GM19238 (cell line): ENCODE measurements around the gene USP32.
"Not testable (repeated sequence)": the region's sequence is repeated elsewhere in the genome, so short reads cannot be mapped to it uniquely, and the experiment has no call there.

Experiments
- DNase-seq: peaks from one replicate; pipeline ENCODE4 v3.0.0; 2011; ENCODE audit warnings: low spot score; ENCODE audit not compliant: insufficient read length

Gene USP32, protein sequence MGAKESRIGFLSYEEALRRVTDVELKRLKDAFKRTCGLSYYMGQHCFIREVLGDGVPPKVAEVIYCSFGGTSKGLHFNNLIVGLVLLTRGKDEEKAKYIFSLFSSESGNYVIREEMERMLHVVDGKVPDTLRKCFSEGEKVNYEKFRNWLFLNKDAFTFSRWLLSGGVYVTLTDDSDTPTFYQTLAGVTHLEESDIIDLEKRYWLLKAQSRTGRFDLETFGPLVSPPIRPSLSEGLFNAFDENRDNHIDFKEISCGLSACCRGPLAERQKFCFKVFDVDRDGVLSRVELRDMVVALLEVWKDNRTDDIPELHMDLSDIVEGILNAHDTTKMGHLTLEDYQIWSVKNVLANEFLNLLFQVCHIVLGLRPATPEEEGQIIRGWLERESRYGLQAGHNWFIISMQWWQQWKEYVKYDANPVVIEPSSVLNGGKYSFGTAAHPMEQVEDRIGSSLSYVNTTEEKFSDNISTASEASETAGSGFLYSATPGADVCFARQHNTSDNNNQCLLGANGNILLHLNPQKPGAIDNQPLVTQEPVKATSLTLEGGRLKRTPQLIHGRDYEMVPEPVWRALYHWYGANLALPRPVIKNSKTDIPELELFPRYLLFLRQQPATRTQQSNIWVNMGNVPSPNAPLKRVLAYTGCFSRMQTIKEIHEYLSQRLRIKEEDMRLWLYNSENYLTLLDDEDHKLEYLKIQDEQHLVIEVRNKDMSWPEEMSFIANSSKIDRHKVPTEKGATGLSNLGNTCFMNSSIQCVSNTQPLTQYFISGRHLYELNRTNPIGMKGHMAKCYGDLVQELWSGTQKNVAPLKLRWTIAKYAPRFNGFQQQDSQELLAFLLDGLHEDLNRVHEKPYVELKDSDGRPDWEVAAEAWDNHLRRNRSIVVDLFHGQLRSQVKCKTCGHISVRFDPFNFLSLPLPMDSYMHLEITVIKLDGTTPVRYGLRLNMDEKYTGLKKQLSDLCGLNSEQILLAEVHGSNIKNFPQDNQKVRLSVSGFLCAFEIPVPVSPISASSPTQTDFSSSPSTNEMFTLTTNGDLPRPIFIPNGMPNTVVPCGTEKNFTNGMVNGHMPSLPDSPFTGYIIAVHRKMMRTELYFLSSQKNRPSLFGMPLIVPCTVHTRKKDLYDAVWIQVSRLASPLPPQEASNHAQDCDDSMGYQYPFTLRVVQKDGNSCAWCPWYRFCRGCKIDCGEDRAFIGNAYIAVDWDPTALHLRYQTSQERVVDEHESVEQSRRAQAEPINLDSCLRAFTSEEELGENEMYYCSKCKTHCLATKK (N-terminal part only)

DNA sequence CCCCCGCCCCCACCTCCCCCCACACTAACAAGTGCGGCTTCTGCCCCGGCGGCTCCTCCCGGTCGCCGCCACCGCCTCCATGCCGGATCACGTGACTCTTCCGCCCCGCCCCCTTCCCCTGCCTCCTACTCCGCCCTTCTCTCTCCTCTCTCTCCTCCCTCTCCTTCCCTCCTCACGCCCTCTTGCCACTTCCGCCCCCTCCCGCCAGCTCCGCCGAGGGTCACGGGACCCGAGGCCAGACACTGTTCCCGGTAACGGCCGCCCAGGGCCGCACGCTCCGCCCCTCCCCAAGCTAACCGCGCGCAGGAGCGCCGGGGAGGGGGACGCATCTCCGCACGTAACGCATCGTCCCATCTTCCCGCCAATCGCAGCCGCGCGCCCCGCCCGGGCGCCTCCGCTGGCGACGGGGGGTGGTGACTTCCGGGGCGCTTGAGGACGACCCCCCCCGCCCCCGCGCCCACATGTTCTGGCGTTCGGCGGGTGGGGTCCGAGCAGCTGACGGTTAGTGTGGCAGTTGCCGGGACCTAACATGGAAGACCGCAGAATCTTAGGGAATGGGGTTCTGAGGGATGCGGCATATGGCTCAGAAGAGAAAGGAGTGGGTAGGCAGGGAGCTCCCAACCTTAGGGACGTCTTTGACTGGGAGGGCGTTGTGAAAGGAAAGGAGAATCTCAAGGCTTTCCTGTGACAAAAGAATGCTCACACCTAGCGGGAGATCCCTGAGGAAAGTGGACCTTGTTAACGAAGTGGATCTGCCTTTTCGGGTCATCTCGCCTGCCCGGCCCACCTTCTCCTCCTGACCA is at the start of gene USP32:
Gene USP32 (minus strand): TSS at position 92 of the 803 bp plus-strand sequence. CDS start 194 bp downstream, outside the sequence.
- DNase-seq = peak; percentile 85

DNA sequence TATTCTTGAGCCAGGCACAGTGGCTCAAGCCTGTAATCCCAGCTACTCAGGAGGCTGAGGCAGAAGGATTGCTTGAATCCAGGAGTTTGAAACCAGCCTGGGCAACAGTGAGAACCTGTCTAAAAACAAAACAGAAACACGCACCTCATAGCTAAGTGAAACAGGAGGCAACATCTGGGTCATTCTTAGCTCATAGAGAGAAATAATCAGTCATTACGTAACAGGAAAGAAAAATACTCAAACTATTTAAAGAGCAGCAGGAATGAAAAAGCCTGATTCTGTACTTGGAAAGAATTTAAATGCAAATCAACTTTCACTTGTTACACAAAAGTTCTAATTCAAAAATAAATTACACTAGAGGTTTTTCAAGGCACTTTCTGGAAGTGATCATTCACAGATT is 47.6 kb upstream of the USP32 start:
- no peak for DNase-seq

DNA sequence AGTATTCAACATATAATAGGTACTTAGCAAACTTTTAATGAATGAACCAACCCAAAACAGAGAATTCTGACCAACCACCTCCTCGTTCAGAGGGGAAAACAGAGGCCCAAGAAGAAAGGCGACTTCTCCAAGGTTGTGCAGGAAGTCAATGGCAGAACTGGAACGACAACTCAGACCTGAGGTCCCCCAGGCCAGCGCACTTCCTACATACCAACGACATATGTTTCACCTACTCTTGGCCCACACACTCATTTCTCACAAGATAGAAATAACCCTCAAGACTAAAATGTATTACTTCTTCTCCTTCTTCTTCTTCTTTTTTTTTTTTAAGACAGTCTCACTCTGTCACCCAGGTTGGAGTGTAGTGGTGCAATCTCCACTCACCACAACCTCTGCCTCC is 44.7 kb upstream of the USP32 start:
- DNase-seq = no peak

DNA sequence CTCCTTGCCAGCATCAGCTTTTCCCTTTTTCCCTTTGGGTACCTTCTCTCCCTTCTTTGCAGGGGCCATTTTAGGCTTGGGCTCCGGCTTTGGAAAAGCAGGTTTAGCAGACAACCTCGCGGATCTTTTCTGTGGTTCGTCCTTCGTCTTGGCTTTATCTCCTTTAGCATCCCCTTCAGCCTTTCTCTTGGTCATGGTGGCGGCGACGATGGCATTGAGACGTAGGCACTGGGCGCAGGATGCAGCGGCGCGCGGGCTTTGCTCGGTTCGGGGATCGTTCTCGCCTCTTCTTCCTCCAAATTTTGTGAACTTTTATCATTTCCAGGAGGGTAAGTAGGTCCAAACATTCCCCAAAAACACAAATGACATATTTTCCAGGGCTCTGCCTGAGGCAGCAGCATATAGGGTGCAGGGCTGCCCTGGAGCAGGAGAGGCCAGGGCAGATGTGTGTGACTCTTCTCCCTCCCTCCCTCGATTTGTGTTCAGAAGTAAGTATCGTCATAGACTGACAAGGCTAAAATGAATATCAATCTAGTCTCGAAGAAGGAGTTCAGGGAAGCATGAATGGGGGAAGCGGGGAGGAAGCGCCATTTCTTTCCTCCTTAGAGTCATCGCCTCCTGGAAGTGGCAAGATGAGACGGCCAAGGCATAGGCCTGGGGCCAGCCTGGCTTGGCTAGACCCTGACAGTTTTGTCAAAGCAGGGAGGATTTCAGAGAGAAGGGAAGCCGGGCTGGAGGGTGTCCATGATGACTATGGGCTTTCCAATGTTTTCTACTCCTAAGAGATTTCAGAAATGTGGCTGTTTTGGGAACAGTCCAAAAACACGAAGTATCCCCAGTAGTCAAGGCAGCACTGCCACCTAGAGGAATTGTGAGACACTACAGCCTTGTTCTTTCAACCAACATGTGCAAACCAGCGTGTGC is 43.6 kb upstream of the USP32 start:
- peak; percentile 27 for DNase-seq

DNA sequence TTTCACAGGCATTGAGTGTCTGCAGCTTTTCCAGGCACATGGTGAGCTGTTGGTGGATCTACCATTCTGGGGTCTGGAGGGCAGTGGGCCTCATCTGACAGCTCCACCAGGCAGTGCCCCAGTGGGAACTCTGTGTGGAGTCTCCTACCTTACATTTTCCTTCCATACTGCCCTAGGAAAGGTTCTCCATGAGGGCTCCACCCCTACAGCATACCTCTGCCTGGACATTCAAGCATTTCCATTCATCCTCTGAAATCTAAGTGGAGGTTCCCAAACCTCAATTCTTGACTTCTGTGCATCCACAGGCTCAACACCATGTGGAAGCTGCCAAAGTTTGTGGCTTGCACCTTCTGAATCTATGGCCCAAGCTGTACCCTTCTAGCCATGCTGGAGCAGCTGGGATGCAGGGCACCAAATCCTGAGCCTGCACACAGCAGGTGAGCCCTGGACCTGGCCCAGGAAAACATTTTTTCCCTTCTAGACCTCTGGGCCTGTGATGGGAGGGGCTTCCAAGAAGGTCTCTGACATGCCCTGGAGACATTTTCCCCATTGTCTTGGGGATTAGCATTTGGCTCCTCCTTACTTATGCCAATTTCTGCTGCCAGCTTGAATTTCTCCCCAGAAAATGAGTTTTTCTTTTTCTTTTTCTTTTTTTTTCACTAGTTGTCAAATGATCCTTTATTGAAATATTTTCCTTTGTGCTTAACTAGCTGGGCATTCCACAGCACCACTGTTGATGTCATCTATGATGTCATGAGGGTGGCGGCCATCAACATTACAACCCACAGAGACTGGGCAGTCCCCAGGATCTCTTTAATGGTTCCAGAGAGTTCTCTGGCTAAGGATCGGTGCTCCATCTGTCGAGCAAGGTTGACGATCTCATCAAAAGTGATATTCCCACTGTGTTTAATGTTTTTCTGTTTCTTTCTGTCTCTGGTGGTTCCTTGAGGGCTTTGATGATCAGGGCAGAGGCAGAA is 41.4 kb upstream of the USP32 start:
- not testable (repeated sequence) for DNase-seq

DNA sequence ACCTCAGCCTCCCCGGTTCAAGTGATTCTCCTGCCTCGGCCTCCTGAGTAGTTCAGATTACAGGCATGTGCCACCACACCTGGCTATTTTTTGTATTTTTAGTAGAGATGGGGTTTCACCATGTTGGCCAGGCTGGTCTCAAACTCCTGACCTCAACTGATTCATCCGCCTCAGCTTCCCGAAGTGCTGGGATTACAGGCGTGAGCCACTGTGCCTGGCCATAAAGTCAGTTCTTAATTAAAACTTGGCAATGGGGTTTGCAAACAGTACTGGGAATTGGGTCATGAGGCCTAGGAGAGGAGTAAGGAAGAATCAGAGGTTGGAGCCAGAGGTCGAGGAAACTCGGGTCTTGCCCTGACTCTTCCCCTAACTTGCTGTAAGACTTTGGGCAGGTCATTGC is 38.6 kb upstream of the USP32 start:
- DNase-seq = not testable (repeated sequence)

DNA sequence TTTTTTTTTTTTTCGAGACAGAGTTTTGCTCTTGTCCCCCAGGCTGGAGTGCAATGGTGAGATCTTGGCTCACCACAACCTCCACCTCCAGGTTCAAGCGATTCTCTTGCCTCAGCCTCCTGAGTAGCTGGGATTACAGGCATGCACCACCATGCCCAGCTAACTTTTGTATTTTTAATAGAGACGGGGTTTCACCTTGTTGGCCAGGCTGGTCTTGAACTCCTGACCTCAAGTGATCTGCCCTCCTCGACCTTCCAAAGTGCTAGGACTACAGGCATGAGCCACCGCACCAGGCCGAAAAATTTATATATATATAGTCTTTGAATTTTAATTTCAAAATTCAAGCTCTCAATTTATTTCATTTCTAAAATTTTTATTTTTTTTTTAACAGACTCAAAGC is 36.6 kb upstream of the USP32 start:
- not testable (repeated sequence) for DNase-seq

DNA sequence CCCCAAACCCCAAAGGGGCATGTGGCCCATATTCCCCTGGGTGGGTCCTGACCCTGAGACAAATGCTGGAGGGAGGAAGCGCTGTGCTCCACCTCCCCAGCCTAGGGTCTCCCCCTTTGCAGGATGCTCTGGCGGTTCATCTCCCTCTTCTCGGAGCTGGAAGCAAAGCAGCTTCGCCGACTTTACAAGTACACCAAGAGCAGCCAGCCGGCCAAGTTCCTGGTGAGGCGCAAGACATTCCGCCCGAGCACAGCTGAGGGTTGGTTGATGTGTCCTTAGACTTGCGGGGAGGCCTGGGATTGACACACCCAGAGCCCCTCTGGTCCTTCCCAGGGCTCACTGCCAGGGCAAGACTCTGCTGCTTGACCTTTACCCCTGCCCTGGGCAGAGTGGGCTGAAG is 34.7 kb upstream of the USP32 start:
- DNase-seq = no peak

DNA sequence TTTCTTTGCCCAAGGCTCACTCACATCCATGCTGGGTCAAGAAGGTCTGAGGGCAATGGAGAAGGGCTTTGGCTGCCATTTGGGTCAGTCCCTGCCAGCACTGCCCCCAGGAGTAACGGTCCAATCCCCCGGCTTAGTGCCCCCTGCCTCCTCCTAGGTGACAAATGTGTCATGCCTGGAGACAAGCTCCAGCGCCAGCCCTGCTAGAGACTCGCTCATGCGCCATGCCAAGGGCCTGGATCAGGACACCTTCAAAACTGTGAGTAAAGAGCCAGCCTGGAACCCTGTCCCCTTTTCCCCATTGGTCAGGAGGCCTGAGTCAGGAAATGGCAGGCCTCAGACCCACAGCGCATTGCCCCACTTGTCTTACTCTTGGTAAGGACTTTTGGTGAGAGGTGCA is 33.7 kb upstream of the USP32 start:
- DNase-seq = no peak

DNA sequence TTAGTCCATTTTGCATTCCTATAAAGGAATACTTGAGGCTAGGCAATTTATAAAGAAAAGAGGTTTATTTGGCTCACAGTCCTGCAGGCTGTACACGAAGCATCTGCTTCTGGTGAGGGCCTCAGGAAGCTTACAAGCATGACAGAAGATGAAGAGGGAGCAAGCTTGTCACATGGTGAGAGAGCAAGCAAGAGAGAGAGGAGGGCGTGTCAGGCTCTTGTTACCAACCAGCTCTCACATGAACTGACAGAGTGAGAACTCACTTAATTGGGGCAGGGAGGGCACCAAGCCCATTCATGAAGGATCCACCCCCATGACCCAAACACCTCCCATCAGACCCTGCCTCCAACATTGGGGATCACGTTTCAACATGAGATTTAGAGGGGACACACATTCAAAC is 31.9 kb upstream of the USP32 start:
- DNase-seq = no peak

DNA sequence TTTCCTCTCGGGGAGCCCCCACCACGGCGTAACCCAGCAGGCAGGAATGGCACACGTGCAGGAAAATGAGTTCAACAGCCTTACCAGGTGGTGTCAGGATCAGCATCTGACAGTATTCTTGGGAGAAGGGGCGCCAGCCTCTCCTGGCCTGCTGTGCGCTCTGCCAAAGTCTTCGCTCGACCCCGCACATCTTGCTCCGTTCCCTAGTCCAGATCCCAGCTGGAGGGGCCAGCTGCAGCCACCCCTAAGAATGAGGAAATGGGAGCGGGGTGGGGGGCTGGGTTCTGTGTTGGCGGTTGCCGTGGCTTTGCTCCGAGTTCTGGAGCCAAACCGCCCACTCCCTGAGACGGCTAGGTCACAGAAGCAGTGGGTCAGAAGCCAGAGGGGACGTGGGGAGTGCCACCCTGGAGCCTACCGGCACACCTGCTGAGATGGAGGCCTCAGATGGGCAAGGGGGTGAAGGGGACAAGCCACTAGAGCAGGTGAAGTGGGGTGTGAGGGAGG is 30.3 kb upstream of the USP32 start, which contains the start of gene CHCT1:
Gene CHCT1 (plus strand): TSS at position 328 of the 504 bp plus-strand sequence. CDS start 104 bp downstream, at position 432.
- DNase-seq = no peak

DNA sequence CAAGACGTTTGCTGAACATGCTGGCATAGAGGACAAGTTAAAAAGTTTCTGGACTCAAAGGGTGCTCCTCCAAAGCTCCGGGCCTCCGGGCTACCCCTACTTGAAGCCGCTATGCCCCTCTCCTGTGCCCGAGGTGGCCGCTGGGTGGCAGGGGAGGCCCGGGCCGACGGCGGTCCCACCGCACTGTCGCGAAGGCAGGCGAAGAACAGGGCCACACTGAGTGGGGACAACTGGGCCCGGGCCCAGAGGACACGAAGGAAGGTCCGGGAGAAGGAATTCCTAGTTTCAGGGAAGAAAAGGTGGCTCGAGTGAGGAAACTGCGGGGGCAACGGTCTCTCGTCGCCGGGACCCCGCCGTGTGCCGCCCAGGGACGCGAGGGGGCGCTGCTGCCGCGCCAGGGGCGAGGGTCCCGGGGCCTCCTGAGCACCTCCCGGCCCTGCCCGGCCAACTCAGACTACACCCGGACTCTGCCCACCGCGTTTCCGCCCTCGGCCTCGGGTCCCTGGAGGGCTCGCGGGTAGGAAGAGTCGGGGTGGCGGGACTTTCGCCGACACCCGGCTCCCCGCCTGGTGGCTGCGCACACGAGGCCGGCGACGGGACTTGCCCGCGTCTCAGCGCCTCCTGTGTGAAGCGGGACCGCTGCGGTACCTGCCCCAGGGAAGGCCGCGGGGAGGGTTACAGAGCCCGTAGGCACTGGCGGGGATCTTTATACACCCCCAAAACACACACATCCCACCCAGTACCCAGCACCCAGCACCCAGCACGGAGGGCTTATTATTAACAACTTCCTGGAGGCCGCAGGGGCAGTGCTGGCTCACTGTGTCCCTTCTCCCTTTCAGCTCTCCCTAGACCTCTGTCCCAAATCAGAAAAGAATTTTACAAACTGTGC is 29.6 kb upstream of the USP32 start:
- peak; percentile 80 for DNase-seq

DNA sequence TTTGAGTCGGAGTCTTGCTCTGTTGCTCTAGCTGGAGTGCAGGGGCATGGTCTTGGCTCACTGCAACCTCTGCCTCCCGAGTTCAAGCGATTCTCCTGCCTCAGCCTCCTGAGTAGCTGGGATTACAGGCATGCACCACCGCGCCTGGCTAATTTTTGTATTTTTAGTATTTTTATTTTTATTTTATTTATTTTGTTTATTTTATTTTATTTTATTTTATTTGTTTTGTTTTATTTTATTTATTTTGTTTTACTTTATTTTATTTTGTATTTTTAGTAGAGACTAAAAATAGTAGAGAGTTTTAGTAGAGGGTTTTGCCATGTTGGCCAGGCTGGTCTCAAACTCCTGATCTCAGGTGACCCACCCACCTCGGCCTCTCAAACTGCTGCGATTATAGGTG is 27.9 kb upstream of the USP32 start:
- DNase-seq = not testable (repeated sequence)

DNA sequence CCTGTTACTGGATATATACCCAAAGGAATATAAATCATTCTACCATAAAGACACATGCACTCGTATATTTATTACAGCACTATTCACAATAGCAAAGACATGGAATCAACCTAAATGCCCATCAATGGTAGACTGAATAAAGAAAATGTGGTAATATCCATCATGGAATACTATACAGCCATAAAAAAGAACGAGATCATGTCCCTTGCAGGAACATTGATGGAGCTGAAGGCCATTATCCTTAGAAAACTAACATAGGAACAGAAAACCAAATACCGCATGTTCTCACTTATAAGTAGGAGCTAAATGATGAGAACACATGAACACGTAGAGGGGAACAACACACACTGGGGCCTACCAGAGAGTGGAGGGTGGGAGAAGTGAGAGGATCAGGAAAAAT is 27.1 kb upstream of the USP32 start:
- DNase-seq = not testable (repeated sequence)

DNA sequence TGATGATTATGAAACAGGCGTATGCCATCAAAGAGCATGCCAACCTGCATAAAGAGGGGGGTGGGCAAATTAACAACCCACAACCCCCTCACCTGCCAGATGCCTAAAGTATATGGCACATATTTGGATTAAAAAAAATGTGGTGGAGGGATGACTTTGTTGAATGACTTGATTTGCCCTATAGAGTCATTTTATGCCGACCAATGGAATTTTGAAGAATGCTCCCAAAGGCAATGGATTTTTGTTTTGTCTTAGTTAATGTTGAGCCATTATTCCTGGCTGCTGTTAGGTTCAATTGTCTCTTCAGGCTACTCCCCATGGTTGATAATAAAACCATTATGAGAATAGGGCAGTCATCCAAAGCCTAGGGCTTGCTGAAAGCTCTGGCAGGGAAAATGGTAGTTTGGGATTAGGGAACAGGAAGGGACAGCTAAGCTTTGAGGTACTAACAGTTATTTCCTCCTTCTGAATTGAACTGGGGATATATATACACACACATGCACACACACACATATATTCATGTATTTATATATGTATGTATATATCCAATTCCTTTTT is 24.5 kb upstream of the USP32 start:
- DNase-seq = no peak

DNA sequence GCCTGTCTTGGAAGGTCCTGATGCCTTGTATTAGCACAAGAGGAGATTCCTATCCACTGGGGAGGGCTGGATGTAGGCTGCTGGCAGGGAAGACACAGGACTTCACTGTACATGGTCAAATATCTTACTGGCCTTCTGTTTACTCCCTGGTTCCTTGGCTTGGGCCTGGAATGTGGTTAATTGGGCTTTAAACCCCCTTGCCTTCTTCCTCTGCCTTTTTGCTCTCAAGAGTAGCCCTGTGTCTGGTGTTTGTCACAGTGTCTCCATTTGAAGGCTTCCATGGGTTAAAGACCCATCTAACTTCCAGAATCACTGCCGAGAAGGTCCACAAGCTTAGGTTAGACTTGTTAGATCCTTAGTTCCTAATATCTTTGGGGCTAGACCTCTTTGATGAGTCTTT is 23.2 kb upstream of the USP32 start:
- no peak for DNase-seq

DNA sequence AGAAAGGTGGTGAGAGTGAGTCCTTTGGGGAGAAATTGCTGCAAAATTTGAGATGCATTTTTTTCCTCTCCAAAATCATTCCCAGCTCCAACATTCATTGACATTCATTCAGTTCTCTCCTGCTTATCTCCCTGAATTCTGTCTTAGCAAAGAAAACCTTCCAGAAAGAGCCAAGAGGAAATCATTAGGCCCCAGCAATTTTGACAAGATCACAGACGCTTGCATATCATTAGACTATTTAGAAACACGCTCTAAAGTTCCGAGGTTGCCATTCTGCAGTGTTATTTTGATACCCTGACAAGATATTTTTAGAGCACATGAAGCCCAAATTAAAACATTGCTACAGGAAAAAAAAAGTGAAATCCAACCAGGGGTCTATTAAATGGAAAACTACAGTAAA is 20.8 kb upstream of the USP32 start:
- DNase-seq = no peak
